Right renal pelvis (tissue), 4 donors: Measurements from ENCODE around the gene CD8B. TPM values are rescaled to one million over a fixed set of nuclear protein-coding genes. Genes with fewer than 3 reads are reported as not detected.

Experiments used
- DNase-seq, 4 donors: peaks; one replicate each; pipeline ENCODE4 v3.0.0-alpha.2; 2013; ENCODE audit warnings: low read depth in 4 of 4, low spot score in 3 of 4, missing footprints in 1 of 4
- polyA plus RNA-seq, 4 donors: library from polyadenylated mRNA; unstranded; fragments of 120-200 nt; gene quantifications; one replicate each; pipeline ENCODE4 v1.2.1, GENCODE V29; 2013; ENCODE audit not compliant: insufficient read length in 4 of 4

CD8B gene
- polyA plus RNA-seq, 4 donors: 0.41 to 1.7 (median 0.76) TPM

DNA sequence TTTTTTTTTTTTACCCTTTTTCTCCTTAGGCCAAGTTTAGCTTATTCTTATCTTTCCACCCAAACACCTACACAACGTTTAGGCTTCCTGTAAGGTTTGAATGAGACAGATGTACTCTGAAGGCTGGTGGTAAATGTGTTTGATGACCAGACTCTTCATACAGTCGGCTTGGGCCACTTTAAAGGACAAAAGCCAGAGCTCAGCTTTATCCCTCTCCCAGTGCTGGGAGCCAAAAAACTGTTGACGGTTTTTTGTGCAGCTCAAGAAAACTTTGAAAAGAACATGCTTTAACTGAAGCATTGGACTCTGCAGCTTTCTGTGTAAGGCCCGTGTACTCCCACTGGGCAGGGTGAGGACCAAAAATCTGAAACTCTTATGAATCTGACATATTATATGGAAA, 86.3 kb downstream of the CD8B start:
- no peak for DNase-seq

DNA sequence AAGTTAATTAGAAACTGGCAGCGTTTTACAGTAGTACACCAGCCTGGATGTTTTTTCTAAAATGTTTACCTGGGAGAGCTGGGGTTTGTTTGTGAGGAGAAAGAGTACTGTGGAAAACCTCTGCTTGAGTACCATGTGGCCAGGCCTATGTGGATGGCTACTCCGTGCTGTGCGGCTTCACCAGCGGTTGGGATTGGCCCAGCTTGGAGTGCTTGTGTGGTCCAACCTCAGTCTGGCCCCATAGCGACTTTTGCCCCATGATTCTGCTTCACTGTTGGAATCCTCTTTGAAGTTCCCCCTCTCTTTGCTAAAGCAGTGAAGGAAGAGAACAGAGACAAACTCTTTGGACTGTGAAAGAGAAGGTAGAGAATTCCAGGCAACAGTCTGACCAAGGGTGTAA, 86.8 kb downstream of the CD8B start:
- no peak for DNase-seq

DNA sequence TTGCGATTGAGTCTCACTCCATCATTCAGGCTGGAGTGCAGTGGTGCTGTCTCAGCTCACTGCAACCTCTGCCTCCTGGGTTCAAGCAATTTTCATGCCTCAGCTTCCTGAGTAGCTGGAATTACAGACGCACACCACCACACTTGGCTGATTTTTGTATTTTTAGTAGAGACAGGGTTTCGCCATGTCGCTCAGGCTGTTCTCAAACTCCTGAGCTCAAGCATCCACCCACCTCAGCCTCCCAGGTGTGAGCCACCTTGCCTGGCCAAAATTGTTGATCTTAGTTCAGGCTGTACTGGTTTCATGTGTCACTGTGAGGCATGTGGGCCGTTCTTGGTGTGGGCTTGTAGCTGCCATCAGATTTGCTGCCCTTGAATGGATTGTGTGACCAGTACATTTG, 89.1 kb downstream of the CD8B start:
- DNase-seq: no peak

DNA sequence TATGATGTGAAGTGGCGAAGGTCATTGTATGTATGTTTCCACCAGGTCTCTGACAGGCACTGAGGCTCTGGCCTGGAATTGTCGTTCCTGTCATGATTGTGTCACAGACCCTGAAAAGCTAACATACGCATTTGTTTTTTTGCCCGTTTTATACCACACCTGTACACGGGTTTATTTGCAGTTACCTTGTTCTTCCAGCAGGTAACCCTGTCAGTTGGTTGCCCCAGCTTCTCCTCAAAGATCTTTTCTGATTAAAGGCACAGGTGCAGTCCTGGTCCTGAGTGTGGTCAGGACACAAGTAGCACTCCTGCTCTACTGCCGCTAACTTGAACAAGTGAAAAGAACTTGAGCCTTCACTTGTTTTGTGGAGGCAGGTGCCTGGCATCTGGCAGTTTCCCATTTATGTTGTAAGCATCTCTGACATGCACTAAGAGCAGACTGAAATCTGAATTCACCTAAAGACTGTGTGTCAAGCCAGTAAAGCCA, 90.8 kb downstream of the CD8B start:
- no peak for DNase-seq

DNA sequence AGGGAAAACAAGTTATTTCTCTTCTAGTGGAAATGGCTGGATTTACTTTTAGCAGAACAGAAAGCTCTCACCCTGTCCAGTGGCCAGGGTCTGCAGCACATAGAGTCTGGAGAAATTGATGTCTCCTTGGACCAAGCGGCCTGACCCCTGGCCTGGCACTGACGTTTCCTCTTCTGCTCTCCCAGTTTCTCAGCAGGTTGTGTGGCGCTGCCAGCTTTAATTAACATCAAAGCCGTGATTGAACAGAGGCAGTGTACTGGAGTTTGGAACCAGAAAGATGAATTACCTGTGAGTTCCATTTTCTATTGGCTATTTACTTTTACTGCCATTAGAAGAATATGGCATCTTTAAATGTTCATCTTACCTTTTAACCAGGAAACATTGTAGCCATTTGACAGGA, 91.8 kb downstream of the CD8B start:
- no peak for DNase-seq

DNA sequence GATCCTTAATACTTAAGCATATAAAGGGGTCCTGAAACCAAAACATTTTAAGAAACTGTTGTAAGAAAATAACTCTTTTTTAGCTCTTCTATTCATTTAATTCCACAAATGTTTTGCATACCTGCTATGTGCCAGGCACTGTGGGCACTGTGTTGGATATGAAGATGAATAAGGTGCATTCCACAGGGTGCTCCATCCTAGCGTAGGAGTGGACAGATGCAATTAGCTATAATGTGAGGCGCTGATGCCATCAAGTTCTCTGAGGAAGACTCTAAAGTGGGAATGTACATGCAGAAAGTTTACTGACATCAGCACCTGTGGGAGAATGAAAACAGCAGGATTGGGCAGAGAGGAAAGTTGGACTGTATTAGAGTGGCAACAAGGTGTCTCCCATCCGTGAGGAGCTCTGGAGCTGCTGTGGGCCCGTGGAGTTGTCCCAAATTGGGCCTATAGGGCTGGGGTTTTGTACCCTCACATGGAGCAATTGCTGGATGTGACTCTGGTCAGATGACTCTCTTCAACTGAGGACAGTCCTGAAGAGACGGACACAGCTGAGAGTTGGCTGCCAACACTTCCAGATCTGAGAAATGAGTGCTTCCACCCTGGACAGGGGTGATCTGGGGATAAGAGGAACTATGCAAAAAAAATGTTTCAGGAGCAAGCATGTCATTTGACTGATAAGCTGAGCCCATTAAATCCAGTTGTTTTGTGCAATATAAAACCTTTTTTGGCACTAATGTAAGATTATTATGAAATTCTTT, 93.3 kb downstream of the CD8B start:
- DNase-seq: no peak

Other genes starting within 250 kb of the CD8B start
- gene RNF103, start 238.0 kb downstream of the CD8B start, polyA plus RNA-seq: 10 to 100 TPM; 29.7 to 40.4 (median 36.4) TPM
- gene RMND5A, start 141.6 kb downstream of the CD8B start, polyA plus RNA-seq: 10 to 100 TPM; 52.3 to 68.4 (median 63.4) TPM
- 1 to 10 TPM in 1 of 4 donors, under 1 TPM in 3; 0.18 to 1.0 (median 0.21) TPM for gene CD8A, start 71.0 kb downstream of the CD8B start, polyA plus RNA-seq
- 1 to 10 TPM in 3 of 4 donors, under 1 TPM in 1; 0.60 to 3.1 (median 2.0) TPM for gene RGPD1, start 80.2 kb upstream of the CD8B start, polyA plus RNA-seq
- gene PLGLB1, start 160.0 kb upstream of the CD8B start, polyA plus RNA-seq: 10 to 100 TPM in 3 of 4 donors, 1 to 10 TPM in 1; 7.0 to 14.2 (median 11.2) TPM